Central memory CD8-positive, alpha-beta T cell (primary cell): ENCODE measurements around the gene TMX4.

Experiments used
- ATAC-seq: fragments of 150-1000 bp; cut with Tn5 transposase; replicated peaks from 2 replicates; pipeline ENCODE4 v1.10.0; 2022; ENCODE audit warnings: mild to moderate bottlenecking, moderate FRiP score, moderate number of reproducible peaks; ENCODE audit not compliant: poor library complexity, severe bottlenecking; ENCODE audit errors: extremely low read depth
- DNase-seq, 2 donors: peaks; one replicate each; pipeline ENCODE4 v3.0.0; 2021; ENCODE audit warnings: low spot score in 2 of 2
- H3K27ac Mint-ChIP-seq: one replicate; pipeline ENCODE4 v1.8.0; 2022; ENCODE audit warnings: low read depth, mild to moderate bottlenecking, moderate library complexity, mixed read lengths
- H3K27me3 Mint-ChIP-seq: one replicate; pipeline ENCODE4 v1.8.0; 2022; ENCODE audit warnings: mixed read lengths
- H3K36me3 Mint-ChIP-seq: one replicate; pipeline ENCODE4 v1.8.0; 2022; ENCODE audit warnings: mild to moderate bottlenecking, moderate library complexity, mixed read lengths; ENCODE audit not compliant: insufficient read depth
- H3K4me1 Mint-ChIP-seq: one replicate; pipeline ENCODE4 v1.8.0; 2022; ENCODE audit warnings: mixed read lengths
- H3K4me3 Mint-ChIP-seq: one replicate; pipeline ENCODE4 v1.8.0; 2022; ENCODE audit warnings: mild to moderate bottlenecking, moderate library complexity, mixed read lengths
- H3K9me3 Mint-ChIP-seq: one replicate; pipeline ENCODE4 v1.8.0; 2022; ENCODE audit warnings: mixed read lengths

The TMX4 gene, protein sequence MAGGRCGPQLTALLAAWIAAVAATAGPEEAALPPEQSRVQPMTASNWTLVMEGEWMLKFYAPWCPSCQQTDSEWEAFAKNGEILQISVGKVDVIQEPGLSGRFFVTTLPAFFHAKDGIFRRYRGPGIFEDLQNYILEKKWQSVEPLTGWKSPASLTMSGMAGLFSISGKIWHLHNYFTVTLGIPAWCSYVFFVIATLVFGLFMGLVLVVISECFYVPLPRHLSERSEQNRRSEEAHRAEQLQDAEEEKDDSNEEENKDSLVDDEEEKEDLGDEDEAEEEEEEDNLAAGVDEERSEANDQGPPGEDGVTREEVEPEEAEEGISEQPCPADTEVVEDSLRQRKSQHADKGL

DNA sequence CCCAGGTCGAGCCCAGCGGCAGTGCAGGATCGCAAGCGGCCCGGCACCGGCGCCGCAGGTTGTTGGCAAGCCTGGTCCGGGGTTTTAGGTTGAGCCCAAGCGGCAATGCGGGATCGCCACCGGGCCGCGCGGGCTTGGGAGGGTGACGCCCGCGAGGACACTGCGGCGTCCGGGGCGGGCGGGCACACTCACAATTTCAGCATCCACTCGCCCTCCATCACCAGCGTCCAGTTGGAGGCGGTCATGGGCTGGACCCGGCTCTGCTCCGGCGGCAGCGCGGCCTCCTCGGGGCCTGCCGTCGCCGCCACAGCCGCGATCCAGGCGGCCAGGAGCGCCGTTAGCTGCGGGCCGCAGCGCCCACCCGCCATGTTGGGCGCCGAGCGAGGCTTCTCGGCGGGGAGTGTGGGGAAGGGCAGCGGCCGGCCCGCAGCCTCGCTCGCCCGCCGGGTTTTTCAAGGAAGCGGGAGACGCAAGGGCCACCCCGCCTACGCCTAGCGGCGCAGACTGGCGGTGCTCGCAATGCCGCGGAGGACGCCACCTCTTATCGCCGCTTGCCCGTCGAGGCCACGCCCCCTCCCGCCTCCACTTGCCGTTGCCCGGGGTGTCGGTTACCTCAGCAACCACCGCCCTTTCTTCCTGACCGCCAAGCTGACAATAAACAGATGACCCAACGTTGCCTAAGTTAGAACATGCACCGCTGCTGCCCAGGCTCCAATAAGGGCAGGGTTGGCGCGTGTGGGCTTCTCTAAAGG, at the start of gene TMX4:
TMX4 (minus strand) TSS at position 516 of the 752 bp plus-strand sequence; CDS start at position 368, 148 bp downstream.
- DNase-seq: peak; percentile 78 to 83
- Mint-ChIP-seq H3K4me1 (peaks cover 50% of the 10 kb centered on the region), H3K4me3 (no peak within 1 kb of the TSS), H3K27me3 (no peaks in the 10 kb centered on the region), H3K36me3 (peaks cover 14% of the 10 kb centered on the region), H3K9me3 (no peaks in the 10 kb centered on the region), H3K27ac (peak within 1 kb of the TSS; percentile 92)
- peak; percentile 85 for ATAC-seq

DNA sequence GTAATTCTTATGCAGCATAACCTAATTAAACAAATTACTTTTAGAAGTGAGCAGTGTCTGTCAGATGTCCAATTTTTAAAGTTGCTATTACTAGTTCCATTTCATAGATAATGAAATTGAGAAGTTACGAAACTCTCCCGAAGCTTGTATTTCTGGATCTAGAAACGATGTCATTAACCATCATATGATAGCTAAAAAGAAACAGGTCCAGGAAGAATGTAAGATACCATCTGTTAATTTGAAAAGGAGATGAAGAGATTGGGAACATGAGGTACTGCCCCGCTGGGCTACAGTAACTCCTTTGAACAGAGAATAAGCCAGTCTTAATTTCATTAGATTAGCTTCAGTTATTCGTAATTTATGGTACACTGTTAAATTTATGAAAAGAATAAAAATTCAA, 47.5 kb upstream of the TMX4 start:
- no peak for DNase-seq
- H3K27ac Mint-ChIP-seq: no peak overlapping the region
- no peak overlapping the region for H3K4me3 Mint-ChIP-seq
- no peaks in the 10 kb centered on the region for H3K36me3 Mint-ChIP-seq
- no peak for ATAC-seq
- peaks cover 47% of the 10 kb centered on the region for H3K27me3 Mint-ChIP-seq
- no peaks in the 10 kb centered on the region for H3K4me1 Mint-ChIP-seq
- no peaks in the 10 kb centered on the region for H3K9me3 Mint-ChIP-seq

DNA sequence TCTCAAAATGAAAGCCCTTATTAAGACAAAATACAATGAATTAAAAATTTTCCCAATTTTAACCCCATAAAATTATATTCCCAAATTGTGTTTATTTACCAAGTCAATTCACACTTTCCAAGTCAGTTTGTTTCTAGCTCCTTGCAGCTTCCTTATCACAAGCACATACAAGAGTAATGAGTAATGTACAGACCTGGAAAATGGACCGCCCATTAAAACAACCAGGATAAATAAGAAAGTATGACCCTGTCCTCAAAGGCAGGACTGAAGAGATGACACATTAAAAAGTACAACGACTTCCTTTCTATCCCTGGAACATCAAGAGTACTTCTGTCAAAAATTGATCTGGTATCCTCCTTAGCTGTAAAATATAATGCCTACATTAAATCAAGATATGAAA, 47.1 kb upstream of the TMX4 start:
- Mint-ChIP-seq H3K4me3 (no peak overlapping the region), H3K36me3 (no peaks in the 10 kb centered on the region), H3K9me3 (no peaks in the 10 kb centered on the region), H3K27ac (no peak overlapping the region), H3K27me3 (peaks cover 47% of the 10 kb centered on the region), H3K4me1 (no peaks in the 10 kb centered on the region)
- DNase-seq (no peak), ATAC-seq (no peak)

GRCh38 chr20:8065691-8066090, 46.1 kb upstream of the TMX4 start:
- no peak overlapping the region for H3K27ac Mint-ChIP-seq
- ATAC-seq (no peak), DNase-seq (no peak)
- H3K9me3 Mint-ChIP-seq: no peaks in the 10 kb centered on the region
- peaks cover 47% of the 10 kb centered on the region for H3K27me3 Mint-ChIP-seq
- no peaks in the 10 kb centered on the region for H3K4me1 Mint-ChIP-seq
- H3K36me3 Mint-ChIP-seq: no peaks in the 10 kb centered on the region
- H3K4me3 Mint-ChIP-seq: no peak overlapping the region

- no peak overlapping the region for H3K27ac Mint-ChIP-seq
- H3K4me3 Mint-ChIP-seq: no peak overlapping the region
- no peaks in the 10 kb centered on the region for H3K36me3 Mint-ChIP-seq
- H3K4me1 Mint-ChIP-seq: no peaks in the 10 kb centered on the region
- DNase-seq (no peak), ATAC-seq (no peak)
- peaks cover 43% of the 10 kb centered on the region for H3K27me3 Mint-ChIP-seq
- H3K9me3 Mint-ChIP-seq: no peaks in the 10 kb centered on the region
These were observed 43.2 kb upstream of the TMX4 start for GRCh38 chr20:8062756-8063155.

- ATAC-seq (no peak), DNase-seq (no peak)
- Mint-ChIP-seq H3K27me3 (peaks cover 35% of the 10 kb centered on the region), H3K4me3 (no peak overlapping the region), H3K36me3 (no peaks in the 10 kb centered on the region), H3K27ac (no peak overlapping the region), H3K9me3 (no peaks in the 10 kb centered on the region), H3K4me1 (no peaks in the 10 kb centered on the region)
These were observed 42.4 kb upstream of the TMX4 start for GRCh38 chr20:8061861-8062518.

DNA sequence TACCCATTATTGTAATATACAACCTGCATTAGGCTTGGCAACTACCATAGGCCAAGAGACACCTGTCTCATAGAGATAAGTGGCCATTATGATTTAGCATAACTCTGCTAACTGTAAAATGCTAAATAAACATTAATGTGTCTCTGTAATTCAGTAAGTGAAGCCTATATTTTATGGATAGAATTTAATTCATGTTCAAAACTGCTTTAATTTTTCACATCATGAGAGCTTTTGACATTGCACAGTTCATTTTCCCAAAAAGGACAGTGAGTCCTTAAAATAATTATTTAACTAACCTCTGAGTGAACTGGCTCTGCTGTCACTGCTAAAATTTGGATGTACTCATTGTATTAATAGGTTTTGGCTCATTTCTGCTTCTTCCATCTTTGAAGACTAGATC, 41.4 kb upstream of the TMX4 start:
- Mint-ChIP-seq H3K4me1 (no peaks in the 10 kb centered on the region), H3K27ac (no peak overlapping the region), H3K4me3 (no peak overlapping the region), H3K9me3 (no peaks in the 10 kb centered on the region), H3K36me3 (no peaks in the 10 kb centered on the region), H3K27me3 (peaks cover 25% of the 10 kb centered on the region)
- DNase-seq (no peak), ATAC-seq (no peak)

DNA sequence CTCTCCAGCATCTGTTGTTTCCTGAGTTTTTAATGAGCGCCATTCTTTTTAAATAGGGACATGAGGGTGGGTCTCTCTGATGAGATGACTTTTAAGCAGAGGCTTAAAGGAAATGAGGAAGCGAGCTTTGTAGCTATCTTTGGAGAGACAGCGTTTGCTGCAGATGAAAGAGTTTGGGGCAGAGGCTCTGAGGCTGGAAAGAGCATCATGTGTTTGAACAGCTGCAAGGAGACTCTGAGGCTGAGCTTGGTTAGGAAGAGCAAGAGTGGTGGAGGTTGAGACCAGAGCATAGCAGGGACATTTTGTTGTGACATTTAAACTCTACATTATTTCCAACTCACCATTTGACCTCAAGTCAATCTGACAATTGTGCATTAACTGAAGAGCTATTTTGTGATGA, 38.3 kb upstream of the TMX4 start:
- DNase-seq: no peak
- no peak for ATAC-seq
- no peaks in the 10 kb centered on the region for H3K9me3 Mint-ChIP-seq
- H3K4me1 Mint-ChIP-seq: no peaks in the 10 kb centered on the region
- H3K27me3 Mint-ChIP-seq: no peaks in the 10 kb centered on the region
- H3K36me3 Mint-ChIP-seq: no peaks in the 10 kb centered on the region
- H3K27ac Mint-ChIP-seq: no peak overlapping the region
- no peak overlapping the region for H3K4me3 Mint-ChIP-seq

DNA sequence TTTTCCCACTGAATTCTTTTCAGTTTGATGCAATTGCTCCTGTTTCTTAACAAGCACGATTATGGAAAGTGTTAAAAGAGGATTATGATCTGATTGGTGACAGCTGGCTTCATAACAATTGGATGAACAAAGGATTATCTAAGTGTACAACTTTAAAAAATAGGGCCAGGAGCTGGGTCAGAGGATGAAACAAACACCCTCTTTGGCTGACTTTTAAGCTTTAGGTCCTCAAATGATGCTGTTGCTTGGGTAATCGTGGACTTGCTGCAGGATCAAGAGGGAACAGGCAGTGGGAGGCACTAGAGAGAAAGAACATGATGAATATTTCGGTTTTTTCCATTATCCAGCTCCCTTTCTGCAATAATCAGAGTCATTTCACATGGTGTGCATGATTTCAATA, 35.5 kb upstream of the TMX4 start:
- H3K9me3 Mint-ChIP-seq: no peaks in the 10 kb centered on the region
- no peaks in the 10 kb centered on the region for H3K27me3 Mint-ChIP-seq
- no peak for DNase-seq
- H3K4me3 Mint-ChIP-seq: no peak overlapping the region
- H3K4me1 Mint-ChIP-seq: peaks cover 7% of the 10 kb centered on the region
- H3K27ac Mint-ChIP-seq: no peak overlapping the region
- ATAC-seq: no peak
- no peaks in the 10 kb centered on the region for H3K36me3 Mint-ChIP-seq

- no peaks in the 10 kb centered on the region for H3K9me3 Mint-ChIP-seq
- H3K27ac Mint-ChIP-seq: peak overlapping the region; percentile 37
- no peaks in the 10 kb centered on the region for H3K36me3 Mint-ChIP-seq
- no peak for DNase-seq
- H3K4me1 Mint-ChIP-seq: peaks cover 9% of the 10 kb centered on the region
- ATAC-seq: no peak
- peaks cover 18% of the 10 kb centered on the region for H3K27me3 Mint-ChIP-seq
- no peak overlapping the region for H3K4me3 Mint-ChIP-seq
These were observed 30.7 kb upstream of the TMX4 start for GRCh38 chr20:8050157-8050837.

- H3K27ac Mint-ChIP-seq: no peak overlapping the region
- no peak overlapping the region for H3K4me3 Mint-ChIP-seq
- peaks cover 9% of the 10 kb centered on the region for H3K4me1 Mint-ChIP-seq
- H3K36me3 Mint-ChIP-seq: no peaks in the 10 kb centered on the region
- DNase-seq: no peak
- ATAC-seq: no peak
- peaks cover 25% of the 10 kb centered on the region for H3K27me3 Mint-ChIP-seq
- H3K9me3 Mint-ChIP-seq: no peaks in the 10 kb centered on the region
These were observed 29.7 kb upstream of the TMX4 start for GRCh38 chr20:8049310-8049709.

GRCh38 chr20:8045946-8046345, 26.4 kb upstream of the TMX4 start:
- Mint-ChIP-seq H3K27me3 (peaks cover 42% of the 10 kb centered on the region), H3K4me1 (peaks cover 14% of the 10 kb centered on the region)

More at GRCh38 chr20:8045946-8046345, 26.4 kb upstream of the TMX4 start:
- Mint-ChIP-seq H3K4me3 (no peak overlapping the region), H3K27ac (no peak overlapping the region), H3K9me3 (no peaks in the 10 kb centered on the region), H3K36me3 (no peaks in the 10 kb centered on the region)
- DNase-seq (no peak), ATAC-seq (no peak)
